ENCODE results near the gene HAGH.

DNA sequence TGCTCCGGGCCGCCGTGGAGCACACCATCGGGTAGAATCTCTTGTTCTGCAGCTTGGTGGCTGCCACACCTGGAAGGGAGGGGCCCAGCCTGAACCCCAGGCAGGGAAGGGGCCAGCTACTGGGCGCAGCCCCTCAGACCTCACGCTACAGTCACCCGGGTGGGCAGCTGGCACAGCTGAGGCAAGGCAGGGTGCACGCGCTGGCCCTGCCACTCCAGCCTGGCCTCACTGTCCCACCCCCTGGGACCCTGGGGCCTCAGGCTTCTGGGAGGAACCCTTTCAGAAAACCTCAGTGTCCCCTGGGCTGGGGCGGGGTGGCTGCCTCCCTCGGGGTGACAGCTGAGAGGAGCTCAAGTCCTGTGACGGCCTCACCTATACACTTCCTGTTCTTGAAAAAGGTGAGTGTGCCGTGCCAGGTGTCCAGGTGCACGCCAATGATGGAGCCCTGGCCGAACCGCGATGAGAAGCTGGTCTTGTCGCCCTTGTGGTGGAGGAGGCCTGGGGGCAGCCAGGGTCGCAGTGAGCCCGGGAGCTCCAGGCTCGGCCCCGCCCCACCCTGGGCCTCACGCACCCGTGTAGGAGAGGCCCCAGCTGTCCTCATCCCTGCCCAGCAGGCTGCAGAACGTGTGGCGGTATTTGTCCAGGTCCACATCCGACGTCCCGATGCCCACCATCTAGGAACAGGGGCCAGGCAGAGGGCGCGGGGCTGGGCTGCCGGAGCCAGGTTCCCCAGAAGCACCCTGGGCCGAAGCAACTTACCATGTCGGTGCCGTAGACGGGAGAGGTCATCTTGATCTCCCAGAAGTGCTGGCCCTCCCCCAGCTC, 49.0 kb downstream of the HAGH start:
- TF ChIP-seq ETV1 (tag; conservative IDR thresholded peaks at IDR 0.05; ENCODE audit: low read depth): no peak
- TF ChIP-seq, protein P1, sequence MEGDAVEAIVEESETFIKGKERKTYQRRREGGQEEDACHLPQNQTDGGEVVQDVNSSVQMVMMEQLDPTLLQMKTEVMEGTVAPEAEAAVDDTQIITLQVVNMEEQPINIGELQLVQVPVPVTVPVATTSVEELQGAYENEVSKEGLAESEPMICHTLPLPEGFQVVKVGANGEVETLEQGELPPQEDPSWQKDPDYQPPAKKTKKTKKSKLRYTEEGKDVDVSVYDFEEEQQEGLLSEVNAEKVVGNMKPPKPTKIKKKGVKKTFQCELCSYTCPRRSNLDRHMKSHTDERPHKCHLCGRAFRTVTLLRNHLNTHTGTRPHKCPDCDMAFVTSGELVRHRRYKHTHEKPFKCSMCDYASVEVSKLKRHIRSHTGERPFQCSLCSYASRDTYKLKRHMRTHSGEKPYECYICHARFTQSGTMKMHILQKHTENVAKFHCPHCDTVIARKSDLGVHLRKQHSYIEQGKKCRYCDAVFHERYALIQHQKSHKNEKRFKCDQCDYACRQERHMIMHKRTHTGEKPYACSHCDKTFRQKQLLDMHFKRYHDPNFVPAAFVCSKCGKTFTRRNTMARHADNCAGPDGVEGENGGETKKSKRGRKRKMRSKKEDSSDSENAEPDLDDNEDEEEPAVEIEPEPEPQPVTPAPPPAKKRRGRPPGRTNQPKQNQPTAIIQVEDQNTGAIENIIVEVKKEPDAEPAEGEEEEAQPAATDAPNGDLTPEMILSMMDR (IDR thresholded peaks at IDR 0.05 in 2 of 3, conservative IDR thresholded peaks at IDR 0.05 in 1 of 3; ENCODE audit: insufficient read depth in 2 of 3, low read depth in 1 of 3, low read length in 3 of 3): no peak
- TF ChIP-seq NFE2L1 (tag; IDR thresholded peaks at IDR 0.05; ENCODE audit: borderline replicate concordance, low read depth): no peak
- TF ChIP-seq, protein P2, sequence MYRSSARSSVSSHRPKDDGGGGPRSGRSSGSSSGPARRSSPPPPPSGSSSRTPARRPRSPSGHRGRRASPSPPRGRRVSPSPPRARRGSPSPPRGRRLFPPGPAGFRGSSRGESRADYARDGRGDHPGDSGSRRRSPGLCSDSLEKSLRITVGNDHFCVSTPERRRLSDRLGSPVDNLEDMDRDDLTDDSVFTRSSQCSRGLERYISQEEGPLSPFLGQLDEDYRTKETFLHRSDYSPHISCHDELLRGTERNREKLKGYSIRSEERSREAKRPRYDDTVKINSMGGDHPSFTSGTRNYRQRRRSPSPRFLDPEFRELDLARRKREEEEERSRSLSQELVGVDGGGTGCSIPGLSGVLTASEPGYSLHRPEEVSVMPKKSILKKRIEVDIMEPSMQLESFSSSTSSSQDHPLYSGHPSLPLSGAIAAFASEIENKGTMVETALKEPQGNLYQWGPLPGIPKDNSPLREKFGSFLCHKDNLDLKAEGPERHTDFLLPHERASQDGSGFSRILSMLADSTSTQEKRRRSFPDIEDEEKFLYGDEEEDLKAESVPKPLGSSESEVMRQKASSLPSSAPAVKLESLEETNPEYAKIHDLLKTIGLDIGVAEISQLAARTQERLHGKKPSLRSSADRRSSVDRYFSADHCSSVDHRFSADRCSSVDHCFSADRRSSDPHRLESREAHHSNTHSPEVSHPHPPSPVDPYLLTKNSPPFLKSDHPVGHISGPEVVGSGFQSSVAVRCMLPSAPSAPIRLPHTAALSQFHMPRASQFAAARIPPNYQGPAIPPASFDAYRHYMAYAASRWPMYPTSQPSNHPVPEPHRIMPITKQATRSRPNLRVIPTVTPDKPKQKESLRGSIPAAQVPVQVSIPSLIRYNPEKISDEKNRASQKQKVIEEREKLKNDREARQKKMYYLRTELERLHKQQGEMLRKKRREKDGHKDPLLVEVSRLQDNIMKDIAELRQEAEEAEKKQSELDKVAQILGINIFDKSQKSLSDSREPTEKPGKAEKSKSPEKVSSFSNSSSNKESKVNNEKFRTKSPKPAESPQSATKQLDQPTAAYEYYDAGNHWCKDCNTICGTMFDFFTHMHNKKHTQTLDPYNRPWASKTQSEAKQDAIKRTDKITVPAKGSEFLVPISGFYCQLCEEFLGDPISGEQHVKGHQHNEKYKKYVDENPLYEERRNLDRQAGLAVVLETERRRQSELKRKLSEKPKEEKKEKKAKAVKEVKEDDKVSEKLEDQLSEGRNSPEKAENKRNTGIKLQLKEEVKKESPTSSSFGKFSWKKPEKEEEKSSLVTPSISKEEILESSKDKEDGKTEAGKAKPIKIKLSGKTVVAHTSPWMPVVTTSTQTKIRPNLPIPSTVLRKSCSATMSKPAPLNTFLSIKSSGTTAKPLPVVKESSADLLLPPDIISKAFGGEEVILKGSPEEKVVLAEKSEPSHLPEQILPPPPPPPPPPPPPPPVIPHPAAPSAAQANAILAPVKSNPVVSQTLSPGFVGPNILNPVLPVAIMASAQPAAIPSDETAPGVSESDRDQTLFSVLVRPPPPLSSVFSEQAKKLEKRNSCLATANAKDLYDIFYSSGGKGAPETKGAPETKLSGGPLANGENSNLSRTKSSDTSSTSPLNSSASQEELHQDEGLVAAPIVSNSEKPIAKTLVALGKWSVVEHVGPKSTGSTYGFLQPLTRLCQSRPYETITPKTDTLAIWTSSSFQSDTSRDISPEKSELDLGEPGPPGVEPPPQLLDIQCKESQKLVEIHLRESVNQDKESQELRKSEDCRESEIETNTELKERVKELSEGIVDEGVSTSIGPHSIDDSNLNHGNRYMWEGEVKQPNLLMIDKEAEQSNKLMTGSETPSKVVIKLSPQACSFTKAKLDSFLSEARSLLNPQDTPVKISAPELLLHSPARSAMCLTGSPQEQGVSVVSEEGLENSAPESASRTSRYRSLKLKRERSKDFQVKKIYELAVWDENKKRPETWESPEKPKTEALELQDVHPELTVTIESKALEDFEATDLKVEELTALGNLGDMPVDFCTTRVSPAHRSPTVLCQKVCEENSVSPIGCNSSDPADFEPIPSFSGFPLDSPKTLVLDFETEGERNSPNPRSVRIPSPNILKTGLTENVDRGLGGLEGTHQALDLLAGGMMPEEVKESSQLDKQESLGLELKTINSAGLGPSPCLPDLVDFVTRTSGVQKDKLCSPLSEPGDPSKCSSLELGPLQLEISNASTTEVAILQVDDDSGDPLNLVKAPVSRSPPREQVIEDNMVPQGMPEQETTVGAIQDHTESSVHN (IDR thresholded peaks at IDR 0.05; ENCODE audit: borderline replicate concordance in 1 of 2, low read depth in 1 of 2): no peak
- TF ChIP-seq, protein P3, sequence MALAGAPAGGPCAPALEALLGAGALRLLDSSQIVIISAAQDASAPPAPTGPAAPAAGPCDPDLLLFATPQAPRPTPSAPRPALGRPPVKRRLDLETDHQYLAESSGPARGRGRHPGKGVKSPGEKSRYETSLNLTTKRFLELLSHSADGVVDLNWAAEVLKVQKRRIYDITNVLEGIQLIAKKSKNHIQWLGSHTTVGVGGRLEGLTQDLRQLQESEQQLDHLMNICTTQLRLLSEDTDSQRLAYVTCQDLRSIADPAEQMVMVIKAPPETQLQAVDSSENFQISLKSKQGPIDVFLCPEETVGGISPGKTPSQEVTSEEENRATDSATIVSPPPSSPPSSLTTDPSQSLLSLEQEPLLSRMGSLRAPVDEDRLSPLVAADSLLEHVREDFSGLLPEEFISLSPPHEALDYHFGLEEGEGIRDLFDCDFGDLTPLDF (CRISPR knock-in tag; IDR thresholded peaks at IDR 0.05): no peak
- no peak for TF ChIP-seq ZFP30 (CRISPR knock-in tag; IDR thresholded peaks at IDR 0.05; ENCODE audit: borderline replicate concordance)
- no peak for TF ChIP-seq MTA1 (IDR thresholded peaks at IDR 0.05; ENCODE audit: borderline replicate concordance)
- TF ChIP-seq FOXP1 (CRISPR knock-in tag; IDR thresholded peaks at IDR 0.05): no peak
- no peak for TF ChIP-seq MTF1 (CRISPR knock-in tag; IDR thresholded peaks at IDR 0.05; ENCODE audit: borderline replicate concordance)
- TF ChIP-seq XRCC5 (IDR thresholded peaks at IDR 0.05; ENCODE audit: low read depth, low read length): no peak
- TF ChIP-seq POLR2AphosphoS5 (IDR thresholded peaks at IDR 0.05; ENCODE audit: control insufficient read depth, insufficient read depth, low read depth, low read length): no peak

Data from K562 (cell line).